ENCODE measurements around the gene SUN2. TPM values are rescaled to one million over a fixed set of nuclear protein-coding genes. Genes with fewer than 3 reads are reported as not detected.

SUN2 gene
- total and polyA plus RNA-seq, 11 donors: 41.3 to 405 (median 125) TPM

- Histone ChIP-seq H3K4me3 (no peak overlapping the region), H3K27me3 (no peaks in the 10 kb centered on the region), H3K36me3 (peaks cover 0 to 64% (median 39%) of the 10 kb centered on the region in 9 donors), H3K4me1 (peaks cover 0 to 58% (median 30%) of the 10 kb centered on the region in 12 donors), H3K9me3 (no peaks in the 10 kb centered on the region), H3K27ac (no peak overlapping the region)
- WGBS, 4 donors: 74 to 81% (median 76%) methylated on average over 8 of the region's 8 CpGs
- no peak for TF ChIP-seq CTCF (IDR thresholded peaks at IDR 0.05)
- intact Hi-C loops (cut with DNase I): no loop called here
- DNase-seq (peak in 1 of 5 donors; percentile 22), ATAC-seq (no peak)
These were observed 41.9 kb downstream of the SUN2 start for GRCh38 chr22:38713921-38714320.

GRCh38 chr22:38712486-38713207 lies 43.2 kb downstream of the SUN2 start:
- DNase-seq: no peak
- H3K36me3 ChIP-seq: peaks cover 0 to 51% (median 29%) of the 10 kb centered on the region in 9 donors

GRCh38 chr22:38710866-38711265 lies 44.9 kb downstream of the SUN2 start:
- no peak for TF ChIP-seq CTCF (IDR thresholded peaks at IDR 0.05)
- TF ChIP-seq POLR2A (IDR thresholded peaks at IDR 0.05): no peak
- DNase-seq (no peak), ATAC-seq (no peak)
- Histone ChIP-seq H3K27ac (no peak overlapping the region), H3K4me3 (no peak overlapping the region), H3K9me3 (no peaks in the 10 kb centered on the region), H3K4me1 (peaks cover 0 to 73% (median 47%) of the 10 kb centered on the region in 12 donors), H3K27me3 (no peaks in the 10 kb centered on the region), H3K36me3 (peaks cover 0 to 33% (median 11%) of the 10 kb centered on the region in 9 donors)
- intact Hi-C loops (cut with DNase I): no loop called here
- 86 to 92% (median 90%) methylated on average over 3 of the region's 3 CpGs for WGBS, 4 donors

More at GRCh38 chr22:38712486-38713207, 43.2 kb downstream of the SUN2 start:
- ATAC-seq: no peak
- intact Hi-C loops (cut with DNase I): no loop called here
- Histone ChIP-seq H3K4me1 (peaks cover 0 to 63% (median 37%) of the 10 kb centered on the region in 12 donors), H3K4me3 (no peak overlapping the region), H3K9me3 (no peaks in the 10 kb centered on the region), H3K27me3 (no peaks in the 10 kb centered on the region), H3K27ac (no peak overlapping the region)
- WGBS, 4 donors: 63 to 75% (median 69%) methylated on average over 11 of the region's 11 CpGs
- TF ChIP-seq CTCF (IDR thresholded peaks at IDR 0.05) (no peak), POLR2A (IDR thresholded peaks at IDR 0.05) (no peak)

GRCh38 chr22:38710351-38710750 lies 45.4 kb downstream of the SUN2 start:
- H3K27me3 ChIP-seq: no peaks in the 10 kb centered on the region
- TF ChIP-seq CTCF (IDR thresholded peaks at IDR 0.05): no peak
- TF ChIP-seq POLR2A (IDR thresholded peaks at IDR 0.05): no peak
- ATAC-seq: no peak
- H3K4me1 ChIP-seq: peaks cover 0 to 70% (median 46%) of the 10 kb centered on the region in 12 donors
- H3K36me3 ChIP-seq: peaks cover 0 to 30% (median 10%) of the 10 kb centered on the region in 9 donors
- no peak for DNase-seq
- H3K4me3 ChIP-seq: no peak overlapping the region
- intact Hi-C loops (cut with DNase I): no loop called here
- whole genome bisulfite sequencing, 4 donors: 81 to 86% (median 83%) methylated on average over 3 of the region's 3 CpGs
- H3K9me3 ChIP-seq: no peaks in the 10 kb centered on the region
- H3K27ac ChIP-seq: no peak overlapping the region
